ENCODE measurements around the gene DBNL. TPM values are rescaled to one million over a fixed set of nuclear protein-coding genes. Genes with fewer than 3 reads are reported as not detected.
A peak's percentile ranks its signal among the peaks of the same experiment; 100 is the strongest.

DBNL gene
- polyA plus RNA-seq, 2 donors = 157 to 215 TPM

DNA sequence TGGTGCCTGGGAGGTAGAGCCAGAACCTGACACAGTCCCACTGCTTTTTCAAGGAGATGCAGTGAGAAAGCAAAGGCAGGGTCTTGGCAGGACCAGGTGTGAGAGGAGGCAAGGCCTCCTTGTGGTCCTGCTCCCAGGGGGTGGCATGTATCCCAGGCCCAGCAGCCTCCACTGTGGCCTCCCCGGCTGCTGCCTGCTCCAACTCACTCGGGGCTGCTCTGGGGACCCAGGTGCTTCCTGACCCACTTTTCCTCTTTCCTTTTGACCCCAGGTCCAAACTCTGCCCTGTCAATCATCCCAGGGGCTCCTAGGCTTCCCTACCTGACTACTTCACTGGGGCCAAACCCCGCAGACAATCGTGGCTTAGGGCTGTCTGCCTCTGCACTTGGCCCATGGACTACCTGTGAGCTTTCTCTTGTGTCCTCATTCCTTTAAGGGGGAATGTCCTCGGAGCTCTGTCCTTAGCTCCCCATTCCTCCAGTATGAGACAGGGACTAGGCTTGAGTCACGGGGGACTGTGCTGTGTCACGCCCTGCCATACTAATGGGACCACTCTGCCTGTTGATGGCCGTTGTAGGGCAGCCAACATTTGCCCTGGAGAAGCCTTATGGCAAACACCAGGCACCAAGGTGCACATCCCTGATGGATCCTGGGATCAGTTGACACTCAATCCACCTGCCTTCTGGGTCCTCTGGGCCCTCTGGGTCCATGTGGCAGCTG lies 58.5 kb downstream of the DBNL start:
- Histone ChIP-seq H3K36me3 (ENCODE audit: control insufficient read depth in 2 of 2, insufficient read depth in 2 of 2, low read length in 1 of 2) (no peaks in the 10 kb centered on the region), H3K4me1 (ENCODE audit: control insufficient read depth in 2 of 2, insufficient read depth in 2 of 2, low read length in 1 of 2) (peaks cover 15 to 19% of the 10 kb centered on the region in 2 donors), H3K27ac (ENCODE audit: low read depth in 2 of 2, low read length in 1 of 2) (peak overlapping the region; percentile 22 to 69), H3K4me3 (ENCODE audit: low read depth in 1 of 2, low read length in 2 of 2) (no peak overlapping the region), H3K9me3 (ENCODE audit: control insufficient read depth in 2 of 2, insufficient read depth in 1 of 2, low read depth in 1 of 2, low read length in 1 of 2) (no peaks in the 10 kb centered on the region), H3K27me3 (ENCODE audit: control insufficient read depth in 1 of 2, insufficient read depth in 2 of 2, low read length in 2 of 2) (no peaks in the 10 kb centered on the region)
- 73 to 76% methylated on average over 8 of the region's 8 CpGs for WGBS, 2 donors

DNA sequence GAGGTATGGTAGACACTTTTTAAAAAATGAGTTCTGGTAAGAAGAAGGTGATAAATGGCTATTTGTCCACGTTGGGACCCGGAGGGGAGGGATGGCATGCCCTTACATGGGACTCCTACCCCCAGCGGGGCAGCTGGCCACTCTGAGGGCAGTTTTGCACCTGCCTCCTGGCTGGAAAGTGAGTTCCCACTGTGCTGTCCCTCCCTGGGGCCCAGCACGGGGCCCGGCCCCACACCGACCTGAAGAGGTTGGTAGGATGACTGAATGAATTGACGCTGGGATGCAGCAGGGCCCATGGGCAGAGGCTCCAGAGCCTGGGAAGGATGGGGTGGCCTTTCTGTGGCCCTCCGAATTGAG lies 59.0 kb downstream of the DBNL start:
- Histone ChIP-seq H3K9me3 (ENCODE audit: control insufficient read depth in 2 of 2, insufficient read depth in 1 of 2, low read depth in 1 of 2, low read length in 1 of 2) (no peaks in the 10 kb centered on the region), H3K4me1 (ENCODE audit: control insufficient read depth in 2 of 2, insufficient read depth in 2 of 2, low read length in 1 of 2) (peaks cover 15 to 19% of the 10 kb centered on the region in 2 donors), H3K4me3 (ENCODE audit: low read depth in 1 of 2, low read length in 2 of 2) (no peak overlapping the region), H3K27ac (ENCODE audit: low read depth in 2 of 2, low read length in 1 of 2) (peak overlapping the region; percentile 50 to 54), H3K36me3 (ENCODE audit: control insufficient read depth in 2 of 2, insufficient read depth in 2 of 2, low read length in 1 of 2) (no peaks in the 10 kb centered on the region), H3K27me3 (ENCODE audit: control insufficient read depth in 1 of 2, insufficient read depth in 2 of 2, low read length in 2 of 2) (no peaks in the 10 kb centered on the region)
- WGBS, 2 donors = 69 to 83% methylated on average over 8 of the region's 8 CpGs

DNA sequence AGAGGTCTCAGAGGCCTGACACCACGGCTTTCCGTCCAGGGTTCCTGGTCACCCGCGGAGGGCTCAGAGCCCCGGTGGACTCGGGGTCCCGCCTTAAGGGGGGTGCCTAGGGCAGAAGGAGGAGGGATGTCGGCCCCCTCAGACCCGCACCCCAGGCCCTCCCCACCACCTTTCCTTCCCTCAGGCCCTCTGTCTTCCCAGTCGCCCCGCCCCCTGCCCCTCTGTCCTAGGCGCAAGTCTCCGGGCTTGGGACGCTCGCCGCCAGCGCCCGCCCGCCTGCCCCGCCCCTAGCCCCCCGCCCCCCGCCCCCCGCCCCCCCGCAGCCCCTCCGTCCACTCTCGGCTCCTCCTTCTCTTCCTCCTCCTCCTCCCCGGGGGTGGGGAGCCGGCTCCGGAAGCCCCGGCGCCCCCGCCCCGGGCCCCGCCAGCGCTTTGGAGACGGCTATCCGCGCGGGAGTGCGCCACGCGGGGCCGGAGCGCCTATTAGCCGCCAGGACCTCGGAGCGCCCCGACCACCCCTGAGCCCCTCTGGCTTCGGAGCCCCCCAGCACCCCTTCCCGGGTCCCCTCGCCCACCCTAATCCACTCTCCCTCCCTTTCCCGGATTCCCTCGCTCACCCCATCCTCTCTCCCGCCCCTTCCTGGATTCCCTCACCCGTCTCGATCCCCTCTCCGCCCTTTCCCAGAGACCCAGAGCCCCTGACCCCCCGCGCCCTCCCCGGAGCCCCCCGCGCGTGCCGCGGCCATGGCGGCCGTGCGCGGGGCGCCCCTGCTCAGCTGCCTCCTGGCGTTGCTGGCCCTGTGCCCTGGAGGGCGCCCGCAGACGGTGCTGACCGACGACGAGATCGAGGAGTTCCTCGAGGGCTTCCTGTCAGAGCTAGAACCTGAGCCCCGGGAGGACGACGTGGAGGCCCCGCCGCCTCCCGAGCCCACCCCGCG lies 59.7 kb downstream of the DBNL start, which contains the start of gene AEBP1:
Gene AEBP1 (plus strand): TSS at position 423 of the 937 bp plus-strand sequence. CDS start 321 bp downstream, at position 744.
- Histone ChIP-seq H3K4me1 (ENCODE audit: control insufficient read depth in 2 of 2, insufficient read depth in 2 of 2, low read length in 1 of 2) (peaks cover 15 to 19% of the 10 kb centered on the region in 2 donors), H3K9me3 (ENCODE audit: control insufficient read depth in 2 of 2, insufficient read depth in 1 of 2, low read depth in 1 of 2, low read length in 1 of 2) (no peaks in the 10 kb centered on the region), H3K4me3 (ENCODE audit: low read depth in 1 of 2, low read length in 2 of 2) (peak within 1 kb of the TSS; percentile 13 to 40), H3K27ac (ENCODE audit: low read depth in 2 of 2, low read length in 1 of 2) (peak within 1 kb of the TSS; percentile 50 to 70), H3K36me3 (ENCODE audit: control insufficient read depth in 2 of 2, insufficient read depth in 2 of 2, low read length in 1 of 2) (no peaks in the 10 kb centered on the region), H3K27me3 (ENCODE audit: control insufficient read depth in 1 of 2, insufficient read depth in 2 of 2, low read length in 2 of 2) (no peaks in the 10 kb centered on the region)
- WGBS, 2 donors = 5 to 7% methylated on average over 38 to 82 of the region's 87 CpGs

DNA sequence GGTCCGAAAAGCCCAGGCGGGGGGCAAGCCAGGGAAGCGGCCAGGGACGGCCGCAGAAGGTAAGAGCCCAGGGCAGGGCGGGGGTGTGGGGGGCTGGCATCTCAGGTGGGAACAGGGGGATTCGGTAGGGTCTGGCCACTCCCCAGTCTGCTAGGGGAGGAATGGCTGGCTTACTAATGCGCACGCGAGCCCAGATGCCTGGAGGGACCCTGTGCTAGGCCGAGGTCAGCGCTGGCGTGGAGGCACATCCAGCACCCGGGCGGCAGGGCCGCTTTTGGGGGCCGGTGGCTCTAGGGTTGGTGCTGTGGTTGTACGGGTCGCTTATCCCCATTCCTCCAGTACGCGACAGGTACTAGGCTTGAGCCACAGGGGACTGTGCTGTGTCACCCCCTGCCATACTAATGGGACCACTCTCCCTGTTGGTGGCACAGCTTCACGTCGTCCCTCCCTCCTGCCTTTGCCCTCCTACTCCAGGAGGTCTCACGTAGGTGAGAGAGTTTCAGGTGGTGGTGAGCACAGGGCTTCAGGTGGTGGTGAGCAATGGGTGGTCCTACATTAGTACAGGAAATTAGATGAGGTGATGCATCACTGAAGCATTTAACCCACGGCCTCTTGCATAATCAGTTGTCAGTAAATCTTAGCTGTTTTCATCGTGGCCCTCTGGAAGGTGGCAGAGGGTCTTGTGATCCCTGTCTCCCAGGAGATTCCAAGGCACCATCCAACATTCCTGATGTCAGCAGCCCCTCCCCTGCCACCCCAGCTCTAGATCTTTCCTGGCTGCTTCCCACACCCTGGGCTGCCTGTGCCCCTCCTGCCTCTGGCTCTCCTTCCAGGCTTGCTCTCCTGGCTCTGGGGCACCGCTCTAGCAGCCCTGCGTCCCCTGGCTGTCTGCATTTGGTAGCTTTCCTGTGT lies 60.6 kb downstream of the DBNL start:
- peaks cover 0 to 5% of the 10 kb centered on the region in 2 donors for H3K36me3 ChIP-seq (ENCODE audit: control insufficient read depth in 2 of 2, insufficient read depth in 2 of 2, low read length in 1 of 2)
- 36 to 39% methylated on average over 28 of the region's 28 CpGs for WGBS, 2 donors
- H3K9me3 ChIP-seq (ENCODE audit: control insufficient read depth in 2 of 2, insufficient read depth in 1 of 2, low read depth in 1 of 2, low read length in 1 of 2) = no peaks in the 10 kb centered on the region
- peak overlapping the region; percentile 50 to 70 for H3K27ac ChIP-seq (ENCODE audit: low read depth in 2 of 2, low read length in 1 of 2)
- H3K27me3 ChIP-seq (ENCODE audit: control insufficient read depth in 1 of 2, insufficient read depth in 2 of 2, low read length in 2 of 2) = no peaks in the 10 kb centered on the region
- peak overlapping the region; percentile 13 to 40 for H3K4me3 ChIP-seq (ENCODE audit: low read depth in 1 of 2, low read length in 2 of 2)
- peaks cover 15 to 19% of the 10 kb centered on the region in 2 donors for H3K4me1 ChIP-seq (ENCODE audit: control insufficient read depth in 2 of 2, insufficient read depth in 2 of 2, low read length in 1 of 2)

DNA sequence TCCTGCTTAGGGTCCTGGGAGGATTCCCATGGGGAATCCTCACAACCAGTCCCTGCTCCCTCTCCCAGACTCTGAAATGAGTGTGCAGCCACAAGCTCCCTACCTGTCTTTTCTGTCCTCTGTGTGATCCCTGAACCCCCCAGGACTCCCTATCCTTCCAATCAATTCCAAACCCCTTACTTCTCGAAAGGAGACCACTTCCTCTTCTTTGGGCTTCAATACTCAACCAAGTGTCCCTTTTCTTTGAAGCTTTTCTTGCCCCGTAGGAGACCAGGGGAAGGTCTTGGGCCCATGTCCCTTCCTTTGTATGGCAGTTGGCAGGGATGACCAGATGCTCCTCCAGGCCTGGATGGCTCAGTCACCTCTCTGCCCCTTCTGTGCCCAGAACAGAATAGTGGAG lies 61.3 kb downstream of the DBNL start:
- H3K9me3 ChIP-seq (ENCODE audit: control insufficient read depth in 2 of 2, insufficient read depth in 1 of 2, low read depth in 1 of 2, low read length in 1 of 2) = no peaks in the 10 kb centered on the region
- peak overlapping the region; percentile 50 to 66 for H3K27ac ChIP-seq (ENCODE audit: low read depth in 2 of 2, low read length in 1 of 2)
- H3K4me3 ChIP-seq (ENCODE audit: low read depth in 1 of 2, low read length in 2 of 2) = no peak overlapping the region
- WGBS, 2 donors = 77 to 81% methylated on average over 2 of the region's 2 CpGs
- H3K36me3 ChIP-seq (ENCODE audit: control insufficient read depth in 2 of 2, insufficient read depth in 2 of 2, low read length in 1 of 2) = peaks cover 0 to 9% of the 10 kb centered on the region in 2 donors
- no peaks in the 10 kb centered on the region for H3K27me3 ChIP-seq (ENCODE audit: control insufficient read depth in 1 of 2, insufficient read depth in 2 of 2, low read length in 2 of 2)
- H3K4me1 ChIP-seq (ENCODE audit: control insufficient read depth in 2 of 2, insufficient read depth in 2 of 2, low read length in 1 of 2) = peaks cover 19 to 20% of the 10 kb centered on the region in 2 donors

DNA sequence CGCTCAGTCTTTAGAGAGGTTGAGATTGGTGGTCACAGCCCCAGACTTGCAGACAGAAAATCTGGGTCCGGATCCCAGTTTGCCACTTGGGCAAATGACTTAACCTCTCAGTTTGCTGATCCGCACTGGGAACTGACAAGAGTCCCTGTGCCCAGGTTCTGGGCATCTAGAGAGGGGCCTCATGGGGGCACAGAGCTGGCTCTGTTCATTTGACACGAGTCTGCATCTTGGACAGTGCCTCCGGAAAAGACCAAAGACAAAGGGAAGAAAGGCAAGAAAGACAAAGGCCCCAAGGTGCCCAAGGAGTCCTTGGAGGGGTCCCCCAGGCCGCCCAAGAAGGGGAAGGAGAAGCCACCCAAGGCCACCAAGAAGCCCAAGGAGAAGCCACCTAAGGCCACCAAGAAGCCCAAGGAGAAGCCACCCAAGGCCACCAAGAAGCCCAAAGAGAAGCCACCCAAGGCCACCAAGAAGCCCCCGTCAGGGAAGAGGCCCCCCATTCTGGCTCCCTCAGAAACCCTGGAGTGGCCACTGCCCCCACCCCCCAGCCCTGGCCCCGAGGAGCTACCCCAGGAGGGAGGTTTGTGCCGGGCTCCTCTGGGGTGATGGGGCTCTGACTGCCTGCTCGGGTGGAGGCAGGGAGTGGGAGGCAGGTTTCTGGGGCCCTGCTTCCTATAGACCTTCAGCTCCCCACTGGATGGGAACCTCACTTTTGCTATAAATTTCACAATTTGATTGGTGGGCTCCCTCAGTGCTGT lies 62.0 kb downstream of the DBNL start:
- WGBS, 2 donors = 86% methylated on average over 10 of the region's 10 CpGs
- Histone ChIP-seq H3K9me3 (ENCODE audit: control insufficient read depth in 2 of 2, insufficient read depth in 1 of 2, low read depth in 1 of 2, low read length in 1 of 2) (no peaks in the 10 kb centered on the region), H3K4me3 (ENCODE audit: low read depth in 1 of 2, low read length in 2 of 2) (no peak overlapping the region), H3K4me1 (ENCODE audit: control insufficient read depth in 2 of 2, insufficient read depth in 2 of 2, low read length in 1 of 2) (peaks cover 20 to 23% of the 10 kb centered on the region in 2 donors), H3K27me3 (ENCODE audit: control insufficient read depth in 1 of 2, insufficient read depth in 2 of 2, low read length in 2 of 2) (no peaks in the 10 kb centered on the region), H3K27ac (ENCODE audit: low read depth in 2 of 2, low read length in 1 of 2) (peak overlapping the region; percentile 5 to 50), H3K36me3 (ENCODE audit: control insufficient read depth in 2 of 2, insufficient read depth in 2 of 2, low read length in 1 of 2) (peaks cover 0 to 12% of the 10 kb centered on the region in 2 donors)

DNA sequence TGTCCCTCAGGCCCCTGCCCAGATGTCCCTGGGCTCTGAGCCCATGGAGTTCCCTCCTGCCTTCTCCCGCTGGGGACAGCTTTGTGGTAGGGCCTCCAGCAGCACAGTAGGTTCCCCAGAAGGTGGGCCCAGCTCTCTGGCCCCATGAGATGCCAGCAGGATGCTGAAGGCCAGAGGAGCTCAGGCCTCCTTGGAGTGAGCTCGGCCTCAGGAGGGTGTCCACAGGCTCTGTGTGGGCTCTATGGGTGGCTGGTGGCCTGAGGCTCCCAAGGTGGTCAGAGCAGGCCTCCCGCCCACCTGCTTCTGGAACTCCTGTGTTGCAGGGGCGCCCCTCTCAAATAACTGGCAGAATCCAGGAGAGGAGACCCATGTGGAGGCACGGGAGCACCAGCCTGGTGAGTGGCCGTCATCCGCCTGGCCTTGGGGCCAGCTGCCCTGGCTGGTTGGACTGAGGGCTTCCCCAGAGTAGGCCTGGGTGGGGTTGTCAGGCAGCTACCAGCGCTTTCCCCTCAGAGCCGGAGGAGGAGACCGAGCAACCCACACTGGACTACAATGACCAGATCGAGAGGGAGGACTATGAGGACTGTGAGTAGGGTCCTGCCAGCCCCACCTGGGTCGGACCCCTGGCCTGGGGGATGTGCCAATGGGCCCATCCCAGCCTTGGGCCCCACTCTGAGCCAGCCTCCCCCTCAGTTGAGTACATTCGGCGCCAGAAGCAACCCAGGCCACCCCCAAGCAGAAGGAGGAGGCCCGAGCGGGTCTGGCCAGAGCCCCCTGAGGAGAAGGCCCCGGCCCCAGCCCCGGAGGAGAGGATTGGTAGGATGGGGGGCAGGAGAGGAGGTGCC lies 62.8 kb downstream of the DBNL start:
- Histone ChIP-seq H3K4me3 (ENCODE audit: low read depth in 1 of 2, low read length in 2 of 2) (no peak overlapping the region), H3K9me3 (ENCODE audit: control insufficient read depth in 2 of 2, insufficient read depth in 1 of 2, low read depth in 1 of 2, low read length in 1 of 2) (no peaks in the 10 kb centered on the region), H3K4me1 (ENCODE audit: control insufficient read depth in 2 of 2, insufficient read depth in 2 of 2, low read length in 1 of 2) (peaks cover 19 to 20% of the 10 kb centered on the region in 2 donors), H3K27me3 (ENCODE audit: control insufficient read depth in 1 of 2, insufficient read depth in 2 of 2, low read length in 2 of 2) (no peaks in the 10 kb centered on the region), H3K36me3 (ENCODE audit: control insufficient read depth in 2 of 2, insufficient read depth in 2 of 2, low read length in 1 of 2) (peaks cover 0 to 14% of the 10 kb centered on the region in 2 donors), H3K27ac (ENCODE audit: low read depth in 2 of 2, low read length in 1 of 2) (peak overlapping the region; percentile 14 to 47)
- WGBS, 2 donors = 91 to 93% methylated on average over 18 of the region's 18 CpGs
